Brain microvascular endothelial cell (primary cell): ENCODE results near the gene FEZF2.

Experiments used
- DNase-seq: peaks from one replicate; pipeline ENCODE4 v3.0.0-alpha.2; 2020
- H3K27ac ChIP-seq: fragments of 250-450 bp; sonication (Bioruptor Pico); 2 replicates; pipeline ENCODE4 v1.5.1; 2020; ENCODE audit warnings: mild to moderate bottlenecking, moderate library complexity
- H3K27me3 ChIP-seq: fragments of 250-450 bp; sonication (Bioruptor Pico); replicated peaks from 2 replicates; pipeline ENCODE4 v1.5.1; 2020; ENCODE audit warnings: mild to moderate bottlenecking
- H3K36me3 ChIP-seq: fragments of 250-450 bp; sonication (Bioruptor Pico); replicated peaks from 2 replicates; pipeline ENCODE4 v1.5.1; 2020; ENCODE audit warnings: mild to moderate bottlenecking
- H3K4me3 ChIP-seq: 2 replicates; pipeline ENCODE4 v1.5.1; 2011; ENCODE audit warnings: low read depth, mild to moderate bottlenecking, control low read depth, low read length, moderate library complexity
- CTCF ChIP-seq: IDR thresholded peaks from 2 replicates; pipeline ENCODE4 v1.5.1; 2011; ENCODE audit warnings: low read depth, mild to moderate bottlenecking, moderate library complexity, low read length, control low read depth, inconsistent platforms; ENCODE audit errors: missing control alignments
- in situ Hi-C: cut with HindIII; loops from 2 replicates; pipeline ENCODE4 v1.10.0; 2017; ENCODE audit warnings: low sequenced_read_pairs, low pct_ligation_motif_present

FEZF2 gene

GRCh38 chr3:62361824-62362223, 11.5 kb downstream of the FEZF2 start:
- DNase-seq, result no peak
- Histone ChIP-seq H3K36me3 (no peaks in the 10 kb centered on the region), H3K27me3 (peaks cover 28% of the 10 kb centered on the region), H3K4me3 (no peak overlapping the region), H3K27ac (no peak overlapping the region)
- TF ChIP-seq CTCF, result no peak
- in situ Hi-C loops, result no loop called here

GRCh38 chr3:62361261-62361660, 12.1 kb downstream of the FEZF2 start:
- H3K36me3 ChIP-seq, result no peaks in the 10 kb centered on the region
- in situ Hi-C loops, result no loop called here
- no peak overlapping the region for H3K27ac ChIP-seq
- no peak for TF ChIP-seq CTCF
- no peak for DNase-seq
- H3K27me3 ChIP-seq, result peaks cover 22% of the 10 kb centered on the region
- no peak overlapping the region for H3K4me3 ChIP-seq

DNA sequence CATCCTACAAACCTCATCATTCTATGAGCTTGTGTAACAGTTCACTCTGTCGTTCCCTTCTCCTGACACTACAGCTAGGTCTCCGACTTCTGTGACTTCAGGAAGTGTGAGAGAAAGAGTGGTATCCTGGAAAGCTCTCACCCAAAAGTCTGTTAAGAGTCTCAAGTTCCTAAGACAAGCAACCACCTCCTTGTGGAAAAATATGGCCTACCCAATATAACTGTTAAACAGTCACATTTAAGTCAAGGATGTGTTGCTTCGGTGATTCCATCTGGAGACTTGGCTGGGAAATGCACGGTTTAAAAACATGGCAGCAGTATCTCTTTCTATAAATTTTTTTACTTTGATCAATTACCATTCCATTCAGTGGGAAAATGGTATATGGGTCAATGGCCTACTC, 13.8 kb downstream of the FEZF2 start:
- Histone ChIP-seq H3K4me3 (no peak overlapping the region), H3K27me3 (peaks cover 6% of the 10 kb centered on the region), H3K36me3 (no peaks in the 10 kb centered on the region), H3K27ac (no peak overlapping the region)
- TF ChIP-seq CTCF, result no peak
- in situ Hi-C loops, result no loop called here
- DNase-seq, result no peak

DNA sequence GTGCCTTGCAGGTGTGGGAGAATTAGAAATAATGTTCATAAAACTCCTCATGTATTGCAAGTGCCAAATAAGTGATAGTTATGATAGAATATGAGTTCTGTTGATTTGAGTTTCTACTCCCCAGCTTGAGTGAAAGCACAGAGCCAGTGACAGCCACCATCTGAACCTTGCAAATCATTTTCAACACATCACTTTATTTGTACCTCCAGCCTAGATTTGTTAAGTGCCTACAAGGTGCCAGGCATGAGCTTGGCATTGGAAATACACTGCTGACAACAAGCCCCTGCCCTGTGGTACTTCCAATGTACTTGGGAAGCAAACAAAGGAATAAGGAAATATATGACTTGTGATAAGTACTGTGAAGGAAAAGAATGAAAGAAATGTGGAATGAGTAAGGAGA, 17.0 kb downstream of the FEZF2 start:
- Histone ChIP-seq H3K27ac (no peak overlapping the region), H3K36me3 (no peaks in the 10 kb centered on the region), H3K27me3 (no peaks in the 10 kb centered on the region), H3K4me3 (no peak overlapping the region)
- DNase-seq, result no peak
- in situ Hi-C loops, result no loop called here
- no peak for TF ChIP-seq CTCF

DNA sequence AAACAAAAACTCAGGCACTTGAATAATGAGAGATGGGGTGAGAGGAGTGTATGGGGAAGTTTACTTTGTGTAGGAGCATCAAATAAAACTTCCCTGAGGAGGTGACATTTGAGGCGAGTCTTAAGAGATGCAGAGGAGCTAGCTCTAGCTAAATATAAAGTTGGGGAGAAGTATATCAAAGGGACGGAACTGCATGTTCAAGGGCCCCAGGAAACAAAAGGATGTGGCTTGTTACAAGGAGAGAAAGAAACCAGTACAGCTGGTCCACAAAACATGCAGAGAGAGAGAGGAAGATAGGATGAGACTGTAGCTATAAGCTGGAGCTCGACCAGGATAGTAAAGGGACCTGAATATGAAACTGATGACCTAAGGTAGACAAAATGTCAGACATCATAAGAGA, 17.6 kb downstream of the FEZF2 start:
- Histone ChIP-seq H3K36me3 (no peaks in the 10 kb centered on the region), H3K27ac (no peak overlapping the region), H3K27me3 (no peaks in the 10 kb centered on the region), H3K4me3 (no peak overlapping the region)
- in situ Hi-C loops, result no loop called here
- TF ChIP-seq CTCF, result no peak
- no peak for DNase-seq

GRCh38 chr3:62343755-62344154, 29.6 kb downstream of the FEZF2 start:
- no peaks in the 10 kb centered on the region for H3K27me3 ChIP-seq
- H3K4me3 ChIP-seq, result no peak overlapping the region
- no peaks in the 10 kb centered on the region for H3K36me3 ChIP-seq
- DNase-seq, result no peak
- no peak overlapping the region for H3K27ac ChIP-seq
- no peak for TF ChIP-seq CTCF
- in situ Hi-C loops, result no loop called here
